RWPE1 (cell line): ENCODE results near the gene ALDH1L1.

ENCODE experiments used
- CTCF ChIA-PET: fragments of 350-600 bp; sonication (Branson Sonifier 250); formaldehyde crosslinking; extraction: SDS; loops from one replicate; lab custom pipeline; 2021; lab: Yijun Ruan, JAX
- POLR2A ChIA-PET: fragments of 400-600 bp; formaldehyde crosslinking; extraction: SDS; loops from one replicate; lab custom pipeline; 2020; ENCODE audit warnings: antibody characterized with exemption; ENCODE audit not compliant: low non-redundant PET; lab: Yijun Ruan, JAX
- DNase-seq: peaks from one replicate; pipeline ENCODE4 v3.0.0; 2012; ENCODE audit warnings: low spot score
- H3K27ac ChIP-seq: fragments of 450-650 bp; 2 replicates; pipeline ENCODE4 v1.5.1; 2017
- CTCF ChIP-seq: fragments of 450-650 bp; conservative IDR thresholded peaks from 2 replicates; pipeline ENCODE4 v1.5.1; 2017; ENCODE audit warnings: low read depth, mild to moderate bottlenecking

Gene ALDH1L1

DNA sequence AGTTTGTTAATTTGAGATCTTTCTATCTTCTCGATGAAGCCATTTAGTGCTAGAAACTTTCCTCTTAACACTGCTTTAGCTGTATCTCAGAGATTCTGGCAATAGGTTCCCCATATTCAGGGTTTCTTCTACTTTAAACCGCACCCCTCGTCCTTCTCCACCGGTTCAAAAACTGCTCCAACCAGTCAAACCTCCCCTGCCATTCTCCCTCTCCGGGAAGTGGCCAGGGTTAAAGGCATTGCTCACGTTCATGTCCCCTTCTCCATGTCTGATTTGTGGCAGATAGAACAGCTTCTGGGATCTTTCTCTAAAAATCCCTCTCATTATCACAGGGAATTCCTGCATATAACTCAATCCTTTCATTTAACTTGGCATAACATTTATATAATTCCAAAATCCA, 14.4 kb downstream of the ALDH1L1 start:
- CTCF ChIA-PET, result interaction anchor here (0.5 kb wide), 1 partner anchor 194 kb away, joined by 4 read pairs; no protein-coding TSS in a partner anchor
- no peak overlapping the region for H3K27ac ChIP-seq
- no peak for DNase-seq
- TF ChIP-seq CTCF, result no peak
- POLR2A ChIA-PET, result no interaction called here

DNA sequence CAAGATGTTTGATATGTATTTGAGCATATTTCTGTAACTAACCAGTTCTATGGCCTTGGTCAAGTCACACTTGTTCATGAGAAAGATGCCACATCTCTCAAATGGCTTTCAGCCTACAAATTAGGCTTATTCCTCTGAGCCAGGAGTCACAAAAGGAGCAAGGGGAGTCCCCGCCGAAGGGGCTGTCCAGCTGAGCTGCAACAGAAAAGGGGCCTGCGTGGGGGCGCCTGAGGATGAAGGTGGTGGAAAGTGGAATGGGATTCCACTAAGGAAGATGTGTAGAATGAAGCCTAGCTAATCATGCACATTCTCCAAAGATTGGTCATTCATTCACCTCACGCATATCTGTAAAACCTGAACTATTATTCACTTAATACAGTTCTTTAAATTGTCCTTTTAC, 19.1 kb downstream of the ALDH1L1 start:
- no peak for DNase-seq
- no peak for TF ChIP-seq CTCF
- POLR2A ChIA-PET, result no interaction called here
- no peak overlapping the region for H3K27ac ChIP-seq
- CTCF ChIA-PET, result interaction anchor here (0.5 kb wide), 1 partner anchor 269 kb away, joined by 4 read pairs; no protein-coding TSS in a partner anchor

GRCh38 chr3:126160243-126161210, 19.9 kb downstream of the ALDH1L1 start:
- no peak for TF ChIP-seq CTCF
- ChIA-PET CTCF (interaction anchor here (0.5 kb wide), 1 partner anchor 270 kb away, joined by 4 read pairs; no protein-coding TSS in a partner anchor), POLR2A (no interaction called here)
- no peak for DNase-seq
- no peak overlapping the region for H3K27ac ChIP-seq

DNA sequence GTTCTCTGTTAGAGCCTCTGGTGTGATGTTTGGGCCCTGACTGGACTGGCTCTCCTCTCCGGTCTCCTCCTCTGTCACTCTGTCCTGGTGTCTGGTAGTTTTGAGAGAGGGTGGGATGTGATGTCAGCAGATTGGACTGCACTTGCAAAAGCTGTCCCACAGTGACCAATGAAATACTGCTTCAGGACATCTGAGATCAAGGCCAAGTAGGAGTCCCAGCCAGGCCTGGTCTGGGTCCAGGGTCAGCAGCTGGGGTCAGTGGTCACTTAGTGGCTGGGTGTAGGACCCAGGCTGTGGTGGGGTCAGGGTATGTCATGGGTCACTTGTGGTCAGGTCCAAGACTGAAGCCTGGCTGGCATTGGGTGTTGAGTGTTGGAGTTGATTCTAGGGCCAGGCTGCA, 20.9 kb downstream of the ALDH1L1 start:
- no peak for DNase-seq
- CTCF ChIA-PET, result interaction anchor here (0.5 kb wide), 1 partner anchor 15 kb away, joined by 3 read pairs; no protein-coding TSS in a partner anchor
- no peak overlapping the region for H3K27ac ChIP-seq
- no peak for TF ChIP-seq CTCF
- POLR2A ChIA-PET, result no interaction called here

DNA sequence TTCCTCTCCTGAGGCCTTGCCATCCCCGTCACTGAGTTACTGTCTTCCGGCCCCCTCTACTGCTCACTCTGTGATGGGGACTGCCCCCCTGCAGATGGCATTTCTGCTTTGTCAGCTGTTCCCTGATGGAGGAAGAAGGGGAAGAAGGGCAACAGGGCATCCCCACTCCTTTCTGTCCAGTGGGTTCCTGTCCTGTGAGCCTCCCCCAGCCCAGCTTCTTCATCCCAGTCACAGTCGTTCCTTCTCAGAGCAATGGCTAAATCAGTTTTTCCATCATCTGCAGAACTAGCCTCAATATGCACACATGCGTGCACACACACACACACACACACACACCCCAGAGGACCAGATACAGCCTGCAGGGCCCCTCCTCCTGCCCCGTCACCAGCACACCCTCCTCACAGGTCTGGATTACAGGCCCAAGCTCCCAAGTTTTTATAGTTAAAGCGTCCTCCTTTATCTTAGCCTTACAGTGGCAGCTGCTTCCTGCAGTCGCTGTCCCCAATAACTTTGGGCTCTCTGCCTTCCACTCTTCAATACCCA, 21.4 kb downstream of the ALDH1L1 start:
- CTCF ChIA-PET, result interaction anchor here (0.5 kb wide), 1 partner anchor 15 kb away, joined by 3 read pairs; no protein-coding TSS in a partner anchor
- H3K27ac ChIP-seq, result no peak overlapping the region
- TF ChIP-seq CTCF, result no peak
- no peak for DNase-seq
- POLR2A ChIA-PET, result no interaction called here

DNA sequence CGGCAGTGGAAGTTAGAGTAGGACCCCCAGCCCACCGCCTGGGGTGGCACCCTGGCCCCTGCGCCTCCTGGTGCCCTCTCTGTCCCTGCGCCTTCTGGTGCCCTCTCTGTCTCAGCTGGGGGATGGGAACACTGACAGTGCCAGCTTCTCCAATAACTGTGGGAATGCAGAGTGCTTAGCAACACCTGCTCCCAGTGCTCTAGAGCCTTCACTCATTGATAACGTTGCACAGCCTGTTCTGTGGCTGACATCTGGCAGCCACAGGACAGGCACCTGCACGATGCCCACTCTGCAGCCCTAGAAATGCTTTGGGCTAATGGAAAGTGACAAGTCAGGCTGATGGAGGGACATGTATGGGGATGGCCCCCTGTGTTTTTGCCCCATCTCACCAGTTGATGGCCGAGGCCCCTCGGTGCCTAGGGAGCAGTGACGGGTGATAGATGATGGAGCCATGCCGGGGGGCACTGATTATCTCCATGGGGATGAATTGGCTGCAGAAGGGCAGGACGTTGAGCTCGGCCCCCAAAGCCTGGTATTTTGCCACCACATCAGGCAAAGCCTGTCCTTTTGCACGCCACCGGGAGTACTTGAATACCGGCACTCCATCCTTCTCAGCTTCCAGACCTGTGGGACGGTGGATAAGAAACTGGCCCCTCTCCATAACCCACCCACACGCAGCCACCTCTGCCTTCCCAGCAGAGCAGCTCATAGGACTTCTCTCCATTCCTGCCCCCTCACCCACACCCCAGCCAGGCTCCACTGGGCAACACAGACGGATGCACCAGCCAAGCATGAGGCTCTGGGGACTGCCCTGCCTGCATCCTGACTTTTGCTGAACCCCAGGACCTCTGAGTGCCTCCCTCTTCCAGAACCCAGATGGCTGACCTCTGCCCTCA, 22.1 kb downstream of the ALDH1L1 start:
- H3K27ac ChIP-seq, result no peak overlapping the region
- no peak for TF ChIP-seq CTCF
- ChIA-PET POLR2A (no interaction called here), CTCF (no interaction called here)
- no peak for DNase-seq
